ENCODE measurements around the gene FBXO34.

The FBXO34 gene

GRCh38 chr14:55274751-55275150 lies 3.5 kb downstream of the FBXO34 start:
- Histone ChIP-seq H3K79me2 (ENCODE audit: insufficient read depth, low read length) (peaks cover 73% of the 10 kb centered on the region), H3K4me2 (ENCODE audit: low read depth, low read length, poor library complexity, severe bottlenecking) (peak overlapping the region; percentile 85), H3K9me2 (replicated peaks; ENCODE audit: low read depth, low read length) (no peaks in the 10 kb centered on the region)

GRCh38 chr14:55276736-55277135 lies 5.5 kb downstream of the FBXO34 start:
- H2AFZ ChIP-seq (ENCODE audit: low read length) = no peak overlapping the region
- H3K9ac ChIP-seq (ENCODE audit: low read depth, low read length, poor library complexity, severe bottlenecking) = peak overlapping the region; percentile 72
- no peaks in the 10 kb centered on the region for H3K36me3 ChIP-seq (ENCODE audit: insufficient read depth, low read length)
- no peaks in the 10 kb centered on the region for H3K9me3 ChIP-seq (ENCODE audit: insufficient read depth, low read depth, low read length)
- peaks cover 81% of the 10 kb centered on the region for H3K4me1 ChIP-seq (ENCODE audit: insufficient read depth, low read length, poor library complexity, severe bottlenecking)
- no peak for TF ChIP-seq EZH2phosphoT487 (IDR thresholded peaks at IDR 0.05; ENCODE audit: borderline replicate concordance)
- TF ChIP-seq CTCF (conservative IDR thresholded peaks at IDR 0.05; ENCODE audit: low read length) = no peak
- H4K20me1 ChIP-seq (ENCODE audit: insufficient read depth, low read length, poor library complexity, severe bottlenecking) = peaks cover 43% of the 10 kb centered on the region
- H3K79me2 ChIP-seq (ENCODE audit: insufficient read depth, low read length) = peaks cover 91% of the 10 kb centered on the region
- peak overlapping the region; percentile 85 for H3K4me2 ChIP-seq (ENCODE audit: low read depth, low read length, poor library complexity, severe bottlenecking)
- no peaks in the 10 kb centered on the region for H3K9me2 ChIP-seq (replicated peaks; ENCODE audit: low read depth, low read length)
- H3F3A ChIP-seq (ENCODE audit: low read depth) = peaks cover 14% of the 10 kb centered on the region
- H3K27me3 ChIP-seq (ENCODE audit: insufficient read depth, low read length, poor library complexity, severe bottlenecking) = no peaks in the 10 kb centered on the region
- peak overlapping the region; percentile 75 for H3K4me3 ChIP-seq (ENCODE audit: low read length, poor library complexity, severe bottlenecking)

More at GRCh38 chr14:55274751-55275150, 3.5 kb downstream of the FBXO34 start:
- TF ChIP-seq EZH2phosphoT487 (IDR thresholded peaks at IDR 0.05; ENCODE audit: borderline replicate concordance) = no peak
- TF ChIP-seq CTCF (conservative IDR thresholded peaks at IDR 0.05; ENCODE audit: low read length) = no peak
- no peaks in the 10 kb centered on the region for H3K27me3 ChIP-seq (ENCODE audit: insufficient read depth, low read length, poor library complexity, severe bottlenecking)
- H3K9me3 ChIP-seq (ENCODE audit: insufficient read depth, low read depth, low read length) = no peaks in the 10 kb centered on the region
- no peak overlapping the region for H2AFZ ChIP-seq (ENCODE audit: low read length)
- H4K20me1 ChIP-seq (ENCODE audit: insufficient read depth, low read length, poor library complexity, severe bottlenecking) = peaks cover 42% of the 10 kb centered on the region
- H3K36me3 ChIP-seq (ENCODE audit: insufficient read depth, low read length) = no peaks in the 10 kb centered on the region
- H3K4me1 ChIP-seq (ENCODE audit: insufficient read depth, low read length, poor library complexity, severe bottlenecking) = peaks cover 74% of the 10 kb centered on the region
- peaks cover 14% of the 10 kb centered on the region for H3F3A ChIP-seq (ENCODE audit: low read depth)
- H3K4me3 ChIP-seq (ENCODE audit: low read length, poor library complexity, severe bottlenecking) = peak overlapping the region; percentile 85
- H3K9ac ChIP-seq (ENCODE audit: low read depth, low read length, poor library complexity, severe bottlenecking) = peak overlapping the region; percentile 47

- Histone ChIP-seq H3K4me3 (ENCODE audit: low read length, poor library complexity, severe bottlenecking) (peak overlapping the region; percentile 75), H3F3A (ENCODE audit: low read depth) (peaks cover 14% of the 10 kb centered on the region), H3K36me3 (ENCODE audit: insufficient read depth, low read length) (no peaks in the 10 kb centered on the region), H3K4me1 (ENCODE audit: insufficient read depth, low read length, poor library complexity, severe bottlenecking) (peaks cover 79% of the 10 kb centered on the region), H3K79me2 (ENCODE audit: insufficient read depth, low read length) (peaks cover 91% of the 10 kb centered on the region), H3K9ac (ENCODE audit: low read depth, low read length, poor library complexity, severe bottlenecking) (peak overlapping the region; percentile 72), H3K27me3 (ENCODE audit: insufficient read depth, low read length, poor library complexity, severe bottlenecking) (no peaks in the 10 kb centered on the region), H3K4me2 (ENCODE audit: low read depth, low read length, poor library complexity, severe bottlenecking) (peak overlapping the region; percentile 85), H3K9me3 (ENCODE audit: insufficient read depth, low read depth, low read length) (no peaks in the 10 kb centered on the region), H2AFZ (ENCODE audit: low read length) (no peak overlapping the region), H3K9me2 (replicated peaks; ENCODE audit: low read depth, low read length) (no peaks in the 10 kb centered on the region), H4K20me1 (ENCODE audit: insufficient read depth, low read length, poor library complexity, severe bottlenecking) (peaks cover 33% of the 10 kb centered on the region)
- no peak for TF ChIP-seq EZH2phosphoT487 (IDR thresholded peaks at IDR 0.05; ENCODE audit: borderline replicate concordance)
Measured at GRCh38 chr14:55277972-55278740, 6.9 kb downstream of the FBXO34 start.
